Vagina (tissue), 2 donors: ENCODE results near the gene TPX2.

ENCODE experiments used
- POLR2A ChIP-seq, 2 donors: fragments of 450-650 bp; IDR thresholded peaks; one replicate each; pipeline ENCODE4 v1.6.1; 2017; ENCODE audit warnings: antibody characterized with exemption in 2 of 2, mild to moderate bottlenecking in 2 of 2, moderate library complexity in 2 of 2
- TF ChIP-seq, protein P1 (sequence below), 3 experiments: fragments of 450-650 bp in 2 of 3; fragments of 200-600 bp in 1 of 3; sonication (generic) in 1 of 3; IDR thresholded peaks; one replicate each; pipeline ENCODE4 v1.5.1; 2017 to 2019; ENCODE audit warnings: antibody characterized with exemption in 3 of 3, mild to moderate bottlenecking in 2 of 3, moderate library complexity in 2 of 3

DNA sequence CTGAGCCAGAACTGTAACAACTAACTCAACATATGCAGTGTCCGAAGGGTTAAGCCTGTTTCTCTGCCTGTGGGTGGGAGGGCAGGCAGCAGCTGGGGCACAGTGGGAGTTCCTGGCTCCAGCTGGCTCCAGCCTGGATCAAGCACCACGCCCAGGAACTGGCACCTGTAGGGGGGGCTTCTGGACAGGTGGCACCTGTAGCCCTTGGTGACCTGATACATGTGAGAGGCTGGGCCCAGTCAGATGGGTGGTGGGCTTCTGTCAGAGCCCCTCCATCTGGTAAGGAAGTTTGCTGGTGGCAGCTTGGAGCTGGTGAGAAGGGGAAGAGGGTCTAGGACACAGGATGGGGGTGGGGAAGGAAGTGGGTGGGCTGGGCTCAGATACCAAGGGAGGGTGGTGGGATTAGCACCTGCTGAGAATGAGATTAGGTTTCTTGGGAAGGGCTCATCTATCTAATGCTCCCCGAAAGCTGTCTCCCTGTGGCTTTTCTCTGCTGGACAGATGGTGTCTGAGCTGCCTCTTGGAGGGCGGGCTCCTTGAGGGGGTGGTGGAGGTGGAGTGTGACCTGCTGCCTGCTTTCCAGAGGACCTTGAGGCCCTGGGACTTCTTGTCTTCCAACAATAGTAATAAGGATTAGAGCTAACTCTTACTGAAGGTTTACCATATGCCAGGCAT is 45.0 kb upstream of the TPX2 start:
- TF ChIP-seq, protein P1, sequence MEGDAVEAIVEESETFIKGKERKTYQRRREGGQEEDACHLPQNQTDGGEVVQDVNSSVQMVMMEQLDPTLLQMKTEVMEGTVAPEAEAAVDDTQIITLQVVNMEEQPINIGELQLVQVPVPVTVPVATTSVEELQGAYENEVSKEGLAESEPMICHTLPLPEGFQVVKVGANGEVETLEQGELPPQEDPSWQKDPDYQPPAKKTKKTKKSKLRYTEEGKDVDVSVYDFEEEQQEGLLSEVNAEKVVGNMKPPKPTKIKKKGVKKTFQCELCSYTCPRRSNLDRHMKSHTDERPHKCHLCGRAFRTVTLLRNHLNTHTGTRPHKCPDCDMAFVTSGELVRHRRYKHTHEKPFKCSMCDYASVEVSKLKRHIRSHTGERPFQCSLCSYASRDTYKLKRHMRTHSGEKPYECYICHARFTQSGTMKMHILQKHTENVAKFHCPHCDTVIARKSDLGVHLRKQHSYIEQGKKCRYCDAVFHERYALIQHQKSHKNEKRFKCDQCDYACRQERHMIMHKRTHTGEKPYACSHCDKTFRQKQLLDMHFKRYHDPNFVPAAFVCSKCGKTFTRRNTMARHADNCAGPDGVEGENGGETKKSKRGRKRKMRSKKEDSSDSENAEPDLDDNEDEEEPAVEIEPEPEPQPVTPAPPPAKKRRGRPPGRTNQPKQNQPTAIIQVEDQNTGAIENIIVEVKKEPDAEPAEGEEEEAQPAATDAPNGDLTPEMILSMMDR (IDR thresholded peaks at IDR 0.05), result no peak
- no peak for TF ChIP-seq POLR2A (IDR thresholded peaks at IDR 0.05)
